ENCODE results near the gene PLCD1.
"Not testable (repeated sequence)": the region's sequence is repeated elsewhere in the genome, so short reads cannot be mapped to it uniquely, and the experiment has no call there.

Gene PLCD1

DNA sequence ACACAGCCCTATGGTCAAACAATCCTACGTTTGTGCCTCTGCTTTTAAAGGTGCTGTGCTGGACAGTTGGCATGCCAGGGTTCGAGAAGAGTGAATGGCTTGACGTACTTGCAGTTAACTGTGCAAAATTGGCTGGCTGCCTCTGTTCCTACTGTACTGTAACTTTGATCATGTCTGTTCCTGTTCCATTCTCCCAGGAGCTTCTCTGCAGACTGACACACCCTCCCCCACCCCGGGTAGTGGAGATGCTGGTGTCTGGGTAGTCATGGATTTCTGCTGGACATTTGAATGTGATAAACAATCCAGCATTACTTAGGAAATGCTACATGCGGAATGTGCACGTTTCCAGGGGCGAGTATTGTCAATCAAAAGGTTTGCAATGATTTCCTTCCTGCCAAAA, 45.4 kb downstream of the PLCD1 start:
- no peak for DNase-seq

DNA sequence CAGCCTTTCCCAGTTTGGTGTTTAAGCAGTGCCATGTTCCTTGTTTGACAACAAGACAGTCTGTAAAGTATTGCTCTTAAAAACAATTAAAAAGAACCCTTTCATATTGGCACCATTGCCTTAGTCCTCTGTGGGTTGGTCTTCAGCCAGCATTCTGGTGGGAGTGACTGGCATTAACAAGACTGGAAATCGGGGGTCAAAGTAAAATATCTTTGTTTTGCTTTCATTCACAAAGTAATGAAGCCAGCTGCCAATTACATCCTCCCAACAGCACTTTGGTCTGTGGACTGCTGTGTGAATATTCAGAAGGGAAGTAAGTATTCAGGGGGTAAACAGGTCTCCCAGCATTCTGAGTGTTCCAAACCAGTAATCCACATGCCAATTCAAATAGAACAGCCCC, 47.1 kb downstream of the PLCD1 start:
- no peak for DNase-seq

DNA sequence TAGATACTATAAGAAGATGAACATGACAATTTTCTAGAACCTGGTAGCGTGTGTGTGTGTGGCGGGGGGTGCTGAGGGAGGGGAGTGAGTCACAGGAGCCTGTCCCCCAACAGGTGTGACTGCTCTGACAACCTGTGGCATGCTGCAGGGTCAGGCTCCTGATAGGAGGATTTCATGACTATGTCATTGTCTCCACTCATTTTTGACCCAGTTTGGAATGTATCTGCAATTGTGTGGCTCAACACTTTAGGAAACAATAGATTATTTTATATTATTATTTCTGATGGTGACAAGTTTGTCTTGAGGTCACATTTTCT, 48.1 kb downstream of the PLCD1 start:
- no peak for DNase-seq

DNA sequence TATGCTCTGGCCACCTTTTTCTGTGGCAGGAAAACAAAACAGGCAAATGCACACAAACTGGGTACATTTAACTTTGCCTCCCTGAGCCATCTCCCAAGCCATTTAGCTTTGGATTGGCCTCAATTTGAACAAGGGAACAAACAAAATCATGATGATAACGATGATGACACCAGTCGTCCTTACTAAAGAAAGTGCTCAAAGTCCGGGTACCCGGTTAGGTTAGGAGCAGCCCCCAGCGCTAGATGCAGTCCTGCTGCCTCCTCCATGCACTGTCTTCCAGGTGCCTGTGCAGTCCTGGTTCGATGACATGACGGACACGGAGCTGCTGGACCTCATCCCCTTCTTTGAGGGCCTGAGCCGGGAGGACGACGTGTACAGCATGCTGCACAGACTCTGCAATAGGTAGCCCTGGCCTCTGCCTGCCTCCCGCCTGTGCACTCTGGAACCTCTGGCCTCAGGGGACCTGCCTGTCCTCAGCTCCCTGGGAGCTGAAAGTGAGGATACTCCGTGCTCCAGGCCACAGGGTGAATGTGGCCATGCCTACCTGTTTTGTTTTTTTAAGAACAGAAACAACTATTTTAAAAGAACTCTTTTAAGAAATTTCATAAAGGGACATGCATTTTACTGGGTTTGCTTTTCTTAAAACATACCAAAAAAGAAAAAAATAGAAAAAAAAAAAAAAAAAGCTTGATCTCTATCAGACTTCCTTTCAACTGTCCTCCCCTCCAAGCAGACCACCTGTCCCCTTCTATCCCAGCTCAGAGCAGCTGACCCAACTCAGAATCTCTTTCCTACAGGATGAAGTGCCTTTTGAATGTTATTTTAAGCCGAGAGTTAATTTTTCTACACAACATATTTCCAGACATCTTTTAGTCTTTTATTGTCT, 48.7 kb downstream of the PLCD1 start:
- no peak for DNase-seq

DNA sequence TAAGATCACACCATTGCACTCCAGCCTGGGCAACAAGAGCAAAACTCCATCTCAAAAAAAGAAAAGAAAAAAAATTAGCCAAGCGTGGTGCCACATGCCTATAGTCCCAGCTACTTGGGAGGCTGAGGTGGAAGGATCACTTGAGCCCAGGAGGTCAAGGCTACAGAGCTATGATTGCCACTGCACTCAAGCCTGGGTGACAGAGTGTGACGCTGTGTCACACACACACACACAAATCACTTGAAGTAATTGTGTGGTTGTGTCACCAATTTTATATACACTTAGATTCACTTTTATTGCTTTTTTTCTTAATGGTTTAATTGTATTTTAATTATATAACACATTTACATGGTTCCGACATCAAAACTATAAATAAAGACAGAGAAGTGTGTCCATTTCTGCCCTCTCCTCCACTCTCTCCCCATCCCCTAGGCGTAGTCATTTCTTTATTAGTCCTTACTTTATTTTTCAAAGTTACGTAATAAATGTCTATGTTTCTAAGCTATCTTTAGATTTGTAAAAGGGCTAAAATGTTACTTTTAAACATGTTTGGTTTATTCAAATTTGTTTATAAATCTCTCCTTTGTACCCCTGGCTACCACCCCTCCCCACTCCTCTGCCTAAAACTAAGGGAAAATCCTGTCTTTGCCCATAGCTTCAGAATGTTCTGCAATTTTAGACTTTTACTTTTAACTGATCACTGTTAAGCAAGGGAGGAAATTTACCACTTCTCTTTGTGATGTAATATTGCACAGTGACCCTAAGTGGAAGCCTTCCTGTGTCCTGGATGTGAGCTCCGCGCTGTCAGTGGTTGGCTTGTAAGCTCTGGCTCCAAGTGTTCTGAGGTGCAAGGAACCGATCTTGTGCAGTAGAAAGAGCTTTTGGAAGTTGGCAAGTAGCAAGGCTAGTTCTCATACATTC, 49.6 kb downstream of the PLCD1 start:
- DNase-seq, result no peak

DNA sequence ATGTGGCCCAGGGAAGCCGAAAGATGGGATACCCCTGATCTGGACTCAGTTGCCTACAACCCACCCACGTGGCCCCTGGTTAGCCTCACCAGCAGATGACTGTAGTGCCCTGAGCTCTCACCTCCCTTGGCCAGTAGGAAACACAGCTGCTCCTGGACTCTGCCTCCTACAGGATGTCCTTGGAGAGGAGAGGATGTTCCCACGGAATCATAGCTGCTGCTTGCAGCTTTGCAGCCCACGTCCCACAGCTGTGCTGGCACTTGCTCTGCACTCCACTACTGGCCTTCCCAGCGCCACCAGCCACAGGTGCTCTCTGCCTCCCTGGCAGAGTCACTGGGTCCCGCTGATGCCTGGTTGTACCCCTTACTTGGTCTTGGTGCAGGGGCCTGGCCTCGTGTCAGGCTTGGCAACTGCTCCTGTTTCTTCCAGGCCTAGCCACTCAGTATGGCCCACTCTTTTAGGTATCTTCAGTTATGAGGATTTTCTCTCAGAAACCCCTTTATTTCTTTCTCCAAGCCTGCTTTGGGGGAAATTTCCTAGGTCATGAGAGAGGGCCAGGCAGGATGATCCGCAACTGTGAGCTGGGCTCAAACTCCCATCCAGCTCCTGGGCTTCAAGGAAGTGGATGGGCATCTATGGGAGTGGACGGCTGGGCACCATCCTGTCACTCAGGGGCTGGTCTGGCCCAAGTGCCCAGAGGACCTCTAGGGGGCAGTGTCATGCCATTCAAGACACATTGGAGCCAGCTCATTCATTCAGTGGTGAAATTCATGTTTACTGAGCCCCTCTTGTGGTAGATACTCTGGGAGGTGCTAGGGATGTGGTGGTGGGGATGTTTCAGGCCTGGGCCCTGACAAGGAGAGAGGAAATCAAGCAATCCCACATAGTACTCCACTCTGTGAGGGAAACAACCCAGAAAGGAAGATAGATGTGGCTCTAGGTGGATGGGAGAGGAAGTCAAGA, 55.0 kb downstream of the PLCD1 start:
- peak; percentile 53 for DNase-seq

DNA sequence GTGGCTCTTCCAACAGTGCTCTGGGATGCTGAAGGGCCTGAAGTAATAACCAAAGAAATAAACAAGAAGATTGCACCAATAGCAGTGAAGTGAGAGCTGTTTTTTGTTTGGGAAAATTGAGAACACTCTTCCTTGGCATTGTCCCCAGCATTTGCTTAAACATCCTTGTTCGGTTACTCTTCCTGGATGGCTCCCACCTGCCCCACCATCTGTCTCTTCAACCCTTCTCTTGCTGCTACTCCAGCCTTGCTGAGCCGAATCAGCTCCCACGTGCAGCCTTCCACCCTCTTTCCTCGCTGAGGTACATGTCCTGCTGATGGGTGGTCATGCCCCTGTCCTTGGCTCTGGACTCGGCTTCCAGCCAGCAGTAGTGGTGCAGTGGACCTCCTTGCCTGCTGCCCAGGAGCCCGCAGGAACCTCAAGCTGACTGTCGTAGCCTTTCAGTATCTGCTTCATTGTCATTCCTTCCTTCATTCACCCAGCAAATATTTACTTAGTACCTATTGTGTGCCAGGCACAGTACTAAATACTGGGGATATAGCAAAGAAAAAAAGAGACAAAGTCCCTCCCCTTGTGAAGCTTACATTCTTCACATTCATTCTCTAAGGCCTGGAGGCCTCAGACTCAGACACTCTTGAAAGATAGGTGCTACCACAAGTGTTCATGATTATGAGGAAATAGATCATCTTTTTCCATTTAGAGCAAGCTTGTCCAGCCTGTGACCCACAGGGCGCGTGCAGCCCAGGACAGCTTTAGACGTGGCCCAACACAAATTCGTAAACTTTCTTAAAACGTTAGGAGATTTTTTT, 56.0 kb downstream of the PLCD1 start:
- DNase-seq, result no peak

DNA sequence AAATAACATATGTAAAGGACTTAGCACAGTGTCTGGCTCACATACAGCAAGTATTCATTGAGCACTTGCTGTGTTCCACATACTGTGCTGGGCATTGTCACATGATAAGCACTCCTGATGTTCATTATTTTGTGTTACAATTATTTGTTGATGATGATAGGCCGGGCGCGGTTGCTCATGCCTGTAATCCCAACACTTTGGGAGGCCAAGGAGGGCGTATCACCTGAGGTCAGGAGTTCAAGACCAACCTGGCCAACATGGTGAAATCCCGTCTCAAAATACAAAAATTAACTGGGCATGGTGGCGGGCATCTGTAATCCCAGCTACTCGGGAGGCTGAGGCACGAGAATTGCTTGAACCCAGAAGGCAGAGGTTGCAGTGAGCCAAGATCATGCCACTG, 57.4 kb downstream of the PLCD1 start:
- DNase-seq, result not testable (repeated sequence)

DNA sequence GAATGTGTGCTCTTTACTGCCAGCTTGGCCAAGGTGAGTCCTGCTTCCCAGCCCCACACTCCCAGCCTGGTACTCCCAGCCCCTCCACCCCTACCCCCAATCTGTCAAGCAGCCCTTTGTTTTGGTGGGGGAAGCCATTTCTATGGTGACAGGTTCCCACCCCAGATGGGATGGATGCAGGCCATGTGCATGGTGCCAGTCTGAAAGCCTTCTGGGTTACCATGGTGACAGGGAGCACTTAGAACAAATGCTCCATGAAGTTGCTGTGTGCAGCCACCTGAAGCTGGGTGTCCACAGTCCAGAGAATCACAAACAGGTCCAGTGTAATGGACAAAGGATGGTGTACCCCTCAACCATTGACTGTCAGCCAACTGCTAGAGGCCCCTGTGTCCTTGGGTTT, 58.0 kb downstream of the PLCD1 start:
- DNase-seq, result no peak

DNA sequence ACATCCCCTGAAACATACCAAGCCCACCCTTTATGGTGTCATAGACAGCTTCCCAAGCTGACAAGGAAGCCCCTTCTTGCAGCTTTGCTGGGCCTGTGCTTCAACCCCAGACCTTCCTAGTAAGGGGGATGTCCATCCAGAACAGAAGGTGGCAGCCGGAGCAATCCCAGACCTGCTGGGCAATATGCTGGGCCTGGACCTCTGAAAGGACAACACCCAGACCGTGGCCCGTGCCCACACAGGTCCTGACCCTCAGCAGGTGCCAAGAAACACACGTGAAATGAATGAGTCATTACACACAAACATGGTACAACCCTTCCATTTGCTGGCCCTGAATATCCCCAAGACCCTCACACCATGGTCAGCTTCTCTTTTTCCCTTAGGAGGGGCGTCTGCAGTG, 58.6 kb downstream of the PLCD1 start:
- DNase-seq, result no peak

DNA sequence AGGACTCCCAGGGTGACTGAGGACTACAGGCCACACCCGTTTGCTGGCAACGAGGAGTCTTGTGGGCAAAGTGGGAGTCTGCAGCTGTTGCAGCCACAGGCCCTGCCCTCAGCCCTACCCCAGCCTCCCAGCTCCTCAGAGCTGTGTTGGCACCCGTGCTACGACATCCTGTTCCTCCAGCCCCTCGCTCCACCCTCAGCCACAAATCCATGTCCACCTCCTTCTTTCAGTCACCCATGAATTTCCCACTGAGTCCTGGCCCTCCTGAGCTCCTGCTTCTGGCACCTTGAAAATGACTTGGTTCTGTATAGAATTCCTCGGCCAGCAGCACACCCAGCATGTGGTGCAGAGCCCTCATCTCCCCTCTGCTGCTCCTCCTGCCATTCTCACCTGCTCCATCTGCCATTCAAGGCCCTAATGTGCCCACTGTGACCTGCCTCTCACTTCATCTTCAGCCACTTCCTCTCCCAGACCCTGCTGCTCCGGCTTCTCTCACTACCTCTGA, 59.8 kb downstream of the PLCD1 start:
- DNase-seq, result no peak

DNA sequence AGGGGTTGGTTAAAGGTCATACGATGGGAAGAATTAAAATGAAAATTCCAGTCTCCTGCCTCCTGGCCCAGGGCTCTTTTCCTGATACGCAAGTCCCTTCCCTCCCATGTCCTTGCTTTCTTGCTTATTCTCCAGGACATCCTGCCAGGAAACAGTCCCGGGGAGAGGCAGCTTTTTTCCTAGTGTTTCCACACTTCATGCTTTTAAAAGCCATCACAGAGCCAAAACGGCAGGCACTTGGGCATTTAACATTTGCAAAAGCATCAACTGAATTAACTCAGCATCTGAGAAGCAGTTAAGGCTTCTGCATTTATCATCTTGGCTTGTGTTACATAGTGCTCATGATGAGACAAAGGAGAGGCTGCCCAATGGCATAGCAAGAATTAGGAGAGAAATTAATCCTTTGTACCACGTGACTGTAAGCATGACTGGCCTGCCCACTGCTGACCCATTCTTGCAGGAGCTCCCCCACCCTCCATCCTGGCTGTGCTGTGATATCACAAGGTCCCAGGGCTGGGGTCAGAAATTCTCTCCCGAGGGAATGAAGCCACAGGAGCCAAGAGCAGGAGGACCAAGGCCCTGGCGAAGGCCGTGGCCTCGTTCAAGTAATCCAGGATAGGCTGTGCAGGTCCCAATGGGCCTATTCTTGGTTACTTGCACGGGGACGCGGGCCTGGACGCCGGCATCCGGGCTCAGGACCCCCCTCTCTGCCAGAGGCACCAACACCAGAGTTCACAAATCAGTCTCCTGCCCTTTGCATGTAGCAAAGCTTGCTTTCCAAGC, 60.4 kb downstream of the PLCD1 start:
- DNase-seq, result no peak

DNA sequence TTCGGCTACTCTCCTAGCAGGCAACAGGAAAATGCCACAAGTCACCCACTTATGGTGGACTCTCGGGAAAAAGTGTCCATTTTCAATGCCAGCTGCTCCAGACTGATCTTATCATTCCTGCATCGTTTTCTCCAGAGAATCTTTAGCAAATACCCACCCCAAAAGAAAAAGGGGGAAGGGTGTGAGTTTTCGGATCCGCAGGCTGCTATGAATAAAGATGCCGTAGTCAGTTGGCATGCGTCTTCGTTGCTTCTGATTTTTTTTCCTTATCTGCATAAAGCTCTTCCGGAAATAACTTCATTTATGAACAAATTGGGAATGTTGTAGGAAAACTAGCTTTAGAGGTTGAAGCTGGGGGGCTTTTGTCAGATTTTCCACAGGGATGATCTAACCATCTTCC, 61.2 kb downstream of the PLCD1 start:
- no peak for DNase-seq

DNA sequence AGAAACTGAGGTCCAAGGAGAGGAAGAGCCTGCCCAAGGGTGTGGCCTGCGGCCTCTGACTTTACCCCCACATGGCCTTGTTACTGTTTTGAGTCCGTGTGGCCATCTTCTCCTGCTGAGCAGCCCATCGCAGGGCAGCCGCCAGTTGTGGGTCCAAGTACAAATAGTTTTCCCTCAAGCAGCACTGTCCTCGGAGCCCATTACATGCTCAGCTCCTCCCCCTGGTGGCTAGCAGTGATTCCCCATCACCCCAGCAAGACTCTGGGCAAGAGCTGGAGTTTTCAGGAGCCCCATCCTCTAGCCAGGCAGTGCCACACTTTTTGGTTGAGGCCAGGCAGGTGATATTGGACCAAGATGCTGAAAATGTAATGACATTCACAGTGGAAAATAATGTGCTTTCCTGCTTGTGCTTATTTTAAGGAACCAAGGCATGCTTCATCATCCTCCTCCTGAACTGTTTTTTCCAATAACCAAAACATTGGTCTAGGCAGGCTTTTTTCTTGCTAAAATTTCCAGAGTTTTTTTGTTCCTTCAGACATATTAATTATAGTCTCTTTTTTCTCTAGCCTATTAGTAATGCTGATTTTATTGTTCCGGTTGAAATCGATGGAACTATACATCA, 62.1 kb downstream of the PLCD1 start:
- DNase-seq, result peak; percentile 59

DNA sequence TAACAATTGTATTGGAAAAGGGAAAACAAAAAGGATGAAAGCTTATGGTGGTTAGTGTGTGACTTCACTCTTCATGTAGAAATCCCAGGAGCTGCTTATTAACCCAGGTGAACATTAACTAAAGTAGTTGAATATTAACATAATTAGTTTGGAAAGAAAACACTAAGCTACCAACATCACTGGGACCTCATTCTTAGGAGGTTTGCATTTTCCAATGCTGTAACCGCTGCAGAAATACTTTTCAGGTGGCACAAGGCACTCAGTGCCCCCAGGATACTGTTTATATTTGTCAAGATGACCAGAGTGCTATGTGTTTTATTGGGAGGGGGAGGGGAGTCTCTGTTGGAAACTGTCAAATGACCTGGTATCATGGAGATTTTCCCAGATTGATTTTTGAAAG, 64.7 kb downstream of the PLCD1 start:
- DNase-seq, result no peak

DNA sequence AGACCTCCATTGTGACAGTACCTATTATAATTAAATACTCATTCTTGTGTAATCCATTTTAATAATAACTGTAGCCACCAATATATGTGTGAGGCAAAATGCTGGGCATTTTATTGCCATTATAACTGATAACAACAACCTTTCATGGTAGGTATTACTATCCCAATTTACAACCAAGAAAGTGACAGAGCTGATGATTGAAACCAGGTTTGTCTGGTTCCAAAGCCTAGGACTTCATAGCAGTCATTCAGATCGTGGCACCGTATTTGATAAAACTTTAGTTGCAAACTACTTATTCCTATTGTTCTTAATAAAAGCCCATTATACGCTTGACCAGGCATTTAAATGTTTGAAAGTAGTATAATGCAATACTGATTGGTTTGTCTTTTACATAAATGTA, 65.3 kb downstream of the PLCD1 start:
- DNase-seq, result no peak

DNA sequence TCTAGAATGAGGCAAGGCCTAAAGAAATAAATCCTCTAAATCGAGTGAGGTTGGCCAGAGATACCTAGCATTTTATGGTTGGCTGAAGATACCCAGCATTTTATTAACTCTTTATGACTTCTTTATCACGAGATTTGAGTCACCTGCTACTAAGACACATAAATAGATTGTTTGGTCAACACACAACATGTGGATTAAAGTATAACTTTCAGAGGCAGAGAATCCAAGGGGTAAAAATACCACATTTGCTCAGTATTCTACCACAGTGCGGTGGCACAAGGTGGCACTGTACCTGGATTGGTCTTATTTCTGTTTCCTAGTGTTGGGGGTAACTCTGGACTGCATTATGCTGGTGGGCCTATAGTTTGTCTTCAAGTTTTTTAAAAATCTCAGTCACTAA, 65.8 kb downstream of the PLCD1 start:
- DNase-seq, result no peak

DNA sequence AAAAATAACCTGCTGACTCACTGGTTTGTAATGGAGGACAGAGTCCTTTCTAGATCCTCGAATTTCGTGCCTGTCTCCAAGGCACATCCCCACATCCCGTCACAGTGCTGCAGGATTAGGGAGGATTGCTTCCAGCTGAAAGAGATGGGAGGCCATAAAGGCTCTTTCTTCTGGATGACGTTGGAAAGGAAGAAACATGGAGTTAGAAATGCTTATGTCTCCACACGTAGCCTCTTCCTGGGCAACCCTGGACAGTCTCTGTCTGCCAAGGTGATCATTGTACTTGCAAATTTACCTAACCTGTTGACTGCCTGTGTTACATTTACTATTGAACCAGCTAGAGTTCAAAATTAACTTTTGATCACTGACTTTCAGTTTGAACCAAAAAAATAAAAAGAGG, 66.4 kb downstream of the PLCD1 start:
- DNase-seq, result no peak

DNA sequence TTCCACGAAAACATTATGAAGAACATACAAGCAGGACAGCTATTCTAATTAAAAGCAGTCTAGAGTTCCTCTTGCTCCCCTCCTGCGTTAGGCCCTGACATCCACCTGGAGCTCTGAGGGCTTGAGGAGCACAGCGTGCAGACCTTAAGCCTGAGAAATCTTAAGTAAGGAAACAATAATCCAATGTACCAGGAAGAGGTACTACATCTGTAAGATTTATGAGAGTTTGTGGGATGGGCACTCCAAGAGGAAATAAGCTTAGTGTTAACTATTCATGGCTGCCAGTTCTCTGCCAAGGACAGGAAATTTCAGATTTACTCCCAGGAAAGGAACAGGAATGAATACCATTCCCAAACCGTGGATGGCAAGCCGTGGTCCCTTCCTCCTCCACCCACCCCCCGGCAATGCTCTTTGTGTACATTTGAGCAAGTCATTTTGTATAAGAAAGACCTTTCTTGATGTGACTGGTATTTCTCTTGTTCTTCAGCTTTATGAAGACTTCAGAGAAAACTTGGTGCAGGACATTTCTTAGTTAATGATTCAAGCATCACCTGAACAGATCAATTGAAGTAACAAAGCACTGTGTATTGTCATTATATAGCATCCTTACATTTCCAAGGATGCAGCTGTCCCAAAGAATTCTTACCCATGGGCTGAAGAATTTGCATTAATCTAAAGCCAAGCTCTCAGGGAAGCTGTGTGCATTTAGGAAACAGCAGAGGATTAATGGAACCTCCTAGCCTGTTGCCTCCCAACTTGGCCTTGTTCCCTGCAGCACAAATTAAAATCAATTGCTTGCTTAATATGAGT, 67.6 kb downstream of the PLCD1 start:
- no peak for DNase-seq

DNA sequence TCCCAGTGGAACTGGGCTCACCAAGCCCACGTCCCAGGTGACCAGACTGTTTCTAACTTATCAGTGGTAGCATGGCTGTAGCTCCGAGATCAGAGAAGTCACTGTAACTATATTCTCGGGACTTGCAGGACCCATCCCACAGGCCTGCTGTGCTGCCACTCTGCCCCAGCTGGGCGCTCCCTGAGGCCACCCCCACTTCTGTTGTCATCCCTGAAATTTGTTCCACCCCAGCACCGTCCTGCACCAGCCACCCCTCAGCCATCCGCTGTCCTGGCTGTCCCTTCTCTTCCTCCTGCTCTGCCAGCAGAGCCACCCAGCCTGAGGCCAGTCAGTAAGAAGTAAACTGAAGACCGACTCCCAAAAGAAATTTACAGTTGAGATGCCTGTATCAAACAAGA, 71.9 kb downstream of the PLCD1 start:
- DNase-seq, result no peak

Measured in retina (tissue), 1 donor.